GM06990 (cell line): ENCODE results near the gene GRK5.

Experiments used
- DNase-seq: peaks from one replicate; pipeline ENCODE4 v3.0.0-alpha.2; 2011; ENCODE audit not compliant: insufficient read length; ENCODE audit errors: extremely low read depth
- H3K27me3 ChIP-seq: replicated peaks from 2 replicates; pipeline ENCODE4 v1.6.0; 2011; ENCODE audit warnings: low read length; ENCODE audit not compliant: control insufficient read depth, insufficient read depth
- H3K36me3 ChIP-seq: 2 replicates; pipeline ENCODE4 v1.5.1; 2011; ENCODE audit warnings: low read length; ENCODE audit not compliant: control insufficient read depth, insufficient read depth
- H3K4me3 ChIP-seq: replicated peaks from 2 replicates; pipeline ENCODE4 v1.5.1; 2011; ENCODE audit warnings: low read depth, mild to moderate bottlenecking, control low read depth, low read length
- TF ChIP-seq, protein P1 (sequence below): IDR thresholded peaks from 2 replicates; pipeline ENCODE4 v1.5.1; 2011; ENCODE audit warnings: low read length, control low read depth, mild to moderate bottlenecking, inconsistent platforms; ENCODE audit not compliant: insufficient read depth, poor library complexity, severe bottlenecking

GRK5 gene

DNA sequence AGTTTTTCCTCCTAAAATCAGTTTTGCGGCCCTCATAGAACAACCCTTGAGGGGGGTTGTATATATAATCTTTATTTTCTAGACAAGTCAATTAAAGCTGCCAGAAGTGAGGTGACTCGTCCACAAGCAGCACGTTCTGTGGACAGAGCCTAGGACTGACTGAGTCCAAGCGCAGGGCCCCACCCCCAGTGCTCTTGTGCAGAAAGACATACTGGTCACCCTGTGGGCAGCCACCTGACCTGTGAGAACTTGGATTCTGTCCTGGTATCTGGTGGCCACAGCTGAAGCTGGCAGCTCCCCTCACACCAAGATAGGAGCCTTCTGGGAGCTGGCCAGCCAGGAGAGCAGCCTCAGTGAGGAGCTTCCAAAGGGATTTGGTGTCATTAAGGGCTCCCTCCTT lies 89.3 kb downstream of the GRK5 start:
- TF ChIP-seq, protein P1, sequence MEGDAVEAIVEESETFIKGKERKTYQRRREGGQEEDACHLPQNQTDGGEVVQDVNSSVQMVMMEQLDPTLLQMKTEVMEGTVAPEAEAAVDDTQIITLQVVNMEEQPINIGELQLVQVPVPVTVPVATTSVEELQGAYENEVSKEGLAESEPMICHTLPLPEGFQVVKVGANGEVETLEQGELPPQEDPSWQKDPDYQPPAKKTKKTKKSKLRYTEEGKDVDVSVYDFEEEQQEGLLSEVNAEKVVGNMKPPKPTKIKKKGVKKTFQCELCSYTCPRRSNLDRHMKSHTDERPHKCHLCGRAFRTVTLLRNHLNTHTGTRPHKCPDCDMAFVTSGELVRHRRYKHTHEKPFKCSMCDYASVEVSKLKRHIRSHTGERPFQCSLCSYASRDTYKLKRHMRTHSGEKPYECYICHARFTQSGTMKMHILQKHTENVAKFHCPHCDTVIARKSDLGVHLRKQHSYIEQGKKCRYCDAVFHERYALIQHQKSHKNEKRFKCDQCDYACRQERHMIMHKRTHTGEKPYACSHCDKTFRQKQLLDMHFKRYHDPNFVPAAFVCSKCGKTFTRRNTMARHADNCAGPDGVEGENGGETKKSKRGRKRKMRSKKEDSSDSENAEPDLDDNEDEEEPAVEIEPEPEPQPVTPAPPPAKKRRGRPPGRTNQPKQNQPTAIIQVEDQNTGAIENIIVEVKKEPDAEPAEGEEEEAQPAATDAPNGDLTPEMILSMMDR: no peak
- Histone ChIP-seq H3K4me3 (no peak overlapping the region), H3K27me3 (no peaks in the 10 kb centered on the region), H3K36me3 (no peaks in the 10 kb centered on the region)
- no peak for DNase-seq

GRCh38 chr10:119297207-119297968 lies 90.0 kb downstream of the GRK5 start:
- no peaks in the 10 kb centered on the region for H3K36me3 ChIP-seq
- DNase-seq: no peak
- TF ChIP-seq, protein P1: no peak
- H3K4me3 ChIP-seq: no peak overlapping the region
- H3K27me3 ChIP-seq: no peaks in the 10 kb centered on the region

- no peaks in the 10 kb centered on the region for H3K36me3 ChIP-seq
- no peak for DNase-seq
- TF ChIP-seq, protein P1: no peak
- H3K4me3 ChIP-seq: no peak overlapping the region
- H3K27me3 ChIP-seq: no peaks in the 10 kb centered on the region
Measured at GRCh38 chr10:119298810-119299209, 91.4 kb downstream of the GRK5 start.

- TF ChIP-seq, protein P1: no peak
- Histone ChIP-seq H3K36me3 (no peaks in the 10 kb centered on the region), H3K4me3 (no peak overlapping the region), H3K27me3 (no peaks in the 10 kb centered on the region)
- DNase-seq: no peak
Measured at GRCh38 chr10:119299531-119299930, 92.2 kb downstream of the GRK5 start.

- H3K36me3 ChIP-seq: no peaks in the 10 kb centered on the region
- H3K27me3 ChIP-seq: no peaks in the 10 kb centered on the region
- TF ChIP-seq, protein P1: no peak
- H3K4me3 ChIP-seq: no peak overlapping the region
- no peak for DNase-seq
Measured at GRCh38 chr10:119301397-119301796, 94.0 kb downstream of the GRK5 start.
